ENCODE data around the gene TMEM131L. TPM values are rescaled to one million over a fixed set of nuclear protein-coding genes. Genes with fewer than 3 reads are reported as not detected.

TMEM131L gene
- total RNA-seq, 2 experiments from 2014 or later, result 51.7 to 52.4 TPM

DNA sequence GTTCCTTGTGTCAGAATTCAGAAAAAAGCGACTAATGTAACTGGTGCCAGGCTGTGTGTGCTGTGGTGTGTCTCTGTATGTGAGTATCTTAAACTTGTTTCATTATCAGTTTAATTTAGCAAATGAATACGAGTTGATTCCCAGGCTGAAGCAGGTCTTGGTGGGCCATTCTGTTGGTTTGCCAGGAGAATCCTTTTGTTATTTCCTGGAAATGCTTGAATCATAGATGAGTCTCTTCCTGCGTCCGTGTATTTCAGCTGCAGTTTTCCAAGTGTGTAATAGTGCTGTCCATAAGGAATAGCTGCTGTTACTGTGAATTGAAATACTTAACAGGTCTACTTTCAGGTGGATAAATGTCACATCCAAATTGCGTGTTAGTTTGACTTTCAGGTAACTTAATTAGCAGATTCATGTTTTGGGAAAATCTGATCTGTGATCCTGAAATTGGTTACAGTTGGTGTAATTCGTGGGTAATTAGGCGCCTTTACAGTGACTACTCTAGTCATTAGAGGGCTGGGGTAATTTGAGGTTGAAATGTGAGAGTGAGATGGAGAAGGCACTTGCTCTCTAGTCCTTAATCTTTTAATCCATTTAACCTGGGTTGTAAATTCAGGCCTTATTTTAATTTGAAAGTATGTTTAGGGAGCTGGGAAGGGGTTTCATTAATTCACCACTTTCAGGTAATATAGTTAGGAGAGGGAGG is 23.8 kb downstream of the TMEM131L start:
- H3K36me3 Mint-ChIP-seq (ENCODE audit: low read depth), result peaks cover 34% of the 10 kb centered on the region
- ChIA-PET POLR2A (interaction anchor here (0.9 to 4.9 kb wide), 11 partner anchors 8 to 64 kb away, joined by 3 to 36 read pairs (median 5); partner anchors contain the start of gene TMEM131L), CTCF (interaction anchor here (0.6 to 2.4 kb wide), 9 partner anchors 21 to 84 kb away, joined by 3 to 9 read pairs (median 4); no protein-coding TSS in a partner anchor)
- no peaks in the 10 kb centered on the region for H3K27me3 Mint-ChIP-seq
- H3K27ac Mint-ChIP-seq, result peak overlapping the region; percentile 95
- peak overlapping the region; percentile 69 for H3K4me3 Mint-ChIP-seq
- H3K9me3 Mint-ChIP-seq, result no peaks in the 10 kb centered on the region
- TF ChIP-seq, protein P1, sequence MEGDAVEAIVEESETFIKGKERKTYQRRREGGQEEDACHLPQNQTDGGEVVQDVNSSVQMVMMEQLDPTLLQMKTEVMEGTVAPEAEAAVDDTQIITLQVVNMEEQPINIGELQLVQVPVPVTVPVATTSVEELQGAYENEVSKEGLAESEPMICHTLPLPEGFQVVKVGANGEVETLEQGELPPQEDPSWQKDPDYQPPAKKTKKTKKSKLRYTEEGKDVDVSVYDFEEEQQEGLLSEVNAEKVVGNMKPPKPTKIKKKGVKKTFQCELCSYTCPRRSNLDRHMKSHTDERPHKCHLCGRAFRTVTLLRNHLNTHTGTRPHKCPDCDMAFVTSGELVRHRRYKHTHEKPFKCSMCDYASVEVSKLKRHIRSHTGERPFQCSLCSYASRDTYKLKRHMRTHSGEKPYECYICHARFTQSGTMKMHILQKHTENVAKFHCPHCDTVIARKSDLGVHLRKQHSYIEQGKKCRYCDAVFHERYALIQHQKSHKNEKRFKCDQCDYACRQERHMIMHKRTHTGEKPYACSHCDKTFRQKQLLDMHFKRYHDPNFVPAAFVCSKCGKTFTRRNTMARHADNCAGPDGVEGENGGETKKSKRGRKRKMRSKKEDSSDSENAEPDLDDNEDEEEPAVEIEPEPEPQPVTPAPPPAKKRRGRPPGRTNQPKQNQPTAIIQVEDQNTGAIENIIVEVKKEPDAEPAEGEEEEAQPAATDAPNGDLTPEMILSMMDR (IDR thresholded peaks at IDR 0.05), result no peak
- intact Hi-C loops (cut with micrococcal nuclease), result loop anchor here (2.0 to 5.0 kb wide), 5 partner anchors 19 to 143 kb away; no protein-coding TSS in a partner anchor
- peaks cover 69% of the 10 kb centered on the region for H3K4me1 Mint-ChIP-seq (ENCODE audit: low read depth)
- ATAC-seq (no peak), DNase-seq (no peak)

DNA sequence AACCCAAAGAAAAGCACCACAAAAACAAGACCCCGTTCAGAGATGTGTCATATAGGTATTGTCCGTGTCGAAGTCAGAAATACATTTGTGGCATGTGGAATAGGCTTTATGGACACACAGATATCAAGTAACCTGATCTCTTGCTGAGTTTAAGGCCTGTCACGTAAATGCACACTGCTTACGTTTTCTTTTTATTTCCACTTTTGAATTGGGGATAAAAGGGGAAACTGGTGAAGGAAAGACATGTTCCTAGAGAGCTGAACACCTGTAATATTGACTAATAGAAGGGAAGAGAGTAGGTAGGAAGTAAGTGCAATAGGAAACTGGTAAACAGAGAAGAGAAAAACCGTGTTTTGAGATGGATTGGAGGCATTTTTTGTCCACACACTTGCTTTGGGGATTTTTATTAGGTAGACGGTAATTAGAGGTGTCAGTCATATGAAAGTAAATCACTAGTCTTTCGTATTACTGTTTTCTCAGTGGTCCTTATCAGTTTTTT is 24.9 kb downstream of the TMEM131L start:
- Mint-ChIP-seq H3K4me3 (peak overlapping the region; percentile 69), H3K4me1 (ENCODE audit: low read depth) (peaks cover 69% of the 10 kb centered on the region), H3K36me3 (ENCODE audit: low read depth) (peaks cover 39% of the 10 kb centered on the region), H3K9me3 (no peaks in the 10 kb centered on the region), H3K27ac (peak overlapping the region; percentile 95), H3K27me3 (no peaks in the 10 kb centered on the region)
- DNase-seq (no peak), ATAC-seq (no peak)
- ChIA-PET POLR2A (interaction anchor here (0.6 to 5.4 kb wide), 7 partner anchors 11 to 354 kb away, joined by 3 to 25 read pairs (median 6); partner anchors contain the start of gene TMEM131L), CTCF (interaction anchor here (0.6 to 2.4 kb wide), 8 partner anchors 8 to 58 kb away, joined by 3 to 9 read pairs (median 3); no protein-coding TSS in a partner anchor)
- intact Hi-C loops (cut with micrococcal nuclease), result no loop called here
- TF ChIP-seq, protein P1 (IDR thresholded peaks at IDR 0.05), result no peak

DNA sequence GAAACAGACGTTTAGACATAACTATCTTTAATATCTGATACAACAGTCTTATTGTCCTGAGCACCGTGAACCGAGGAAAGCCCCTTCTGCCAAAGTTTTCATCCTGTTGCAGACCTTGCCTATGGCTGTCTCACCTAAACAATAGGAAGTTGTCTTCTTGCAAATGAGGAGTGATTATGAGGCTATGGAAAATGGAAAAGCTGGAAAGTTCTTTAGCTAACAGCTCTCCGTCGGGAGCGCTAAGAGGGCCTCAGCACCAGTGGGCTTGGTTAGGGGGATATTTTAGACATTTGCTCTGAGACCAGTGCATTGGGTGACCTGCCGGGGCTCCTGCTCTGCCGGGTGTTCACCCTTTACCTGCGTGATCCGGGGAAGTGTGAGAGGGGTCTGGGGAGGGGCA is 28.4 kb downstream of the TMEM131L start:
- H3K9me3 Mint-ChIP-seq, result no peaks in the 10 kb centered on the region
- ATAC-seq, result no peak
- peaks cover 80% of the 10 kb centered on the region for H3K4me1 Mint-ChIP-seq (ENCODE audit: low read depth)
- H3K27me3 Mint-ChIP-seq, result no peaks in the 10 kb centered on the region
- no peak for DNase-seq
- H3K36me3 Mint-ChIP-seq (ENCODE audit: low read depth), result peaks cover 47% of the 10 kb centered on the region
- POLR2A ChIA-PET, result interaction anchor here (0.8 to 5.4 kb wide), 6 partner anchors 28 to 69 kb away, joined by 3 to 25 read pairs (median 4); partner anchors contain the start of gene TMEM131L
- CTCF ChIA-PET, result interaction anchor here (1.0 to 2.5 kb wide), 5 partner anchors 8 to 62 kb away, joined by 3 to 8 read pairs (median 3); no protein-coding TSS in a partner anchor
- H3K27ac Mint-ChIP-seq, result peak overlapping the region; percentile 97
- intact Hi-C loops (cut with micrococcal nuclease), result no loop called here
- TF ChIP-seq, protein P1 (IDR thresholded peaks at IDR 0.05), result no peak
- H3K4me3 Mint-ChIP-seq, result no peak overlapping the region

DNA sequence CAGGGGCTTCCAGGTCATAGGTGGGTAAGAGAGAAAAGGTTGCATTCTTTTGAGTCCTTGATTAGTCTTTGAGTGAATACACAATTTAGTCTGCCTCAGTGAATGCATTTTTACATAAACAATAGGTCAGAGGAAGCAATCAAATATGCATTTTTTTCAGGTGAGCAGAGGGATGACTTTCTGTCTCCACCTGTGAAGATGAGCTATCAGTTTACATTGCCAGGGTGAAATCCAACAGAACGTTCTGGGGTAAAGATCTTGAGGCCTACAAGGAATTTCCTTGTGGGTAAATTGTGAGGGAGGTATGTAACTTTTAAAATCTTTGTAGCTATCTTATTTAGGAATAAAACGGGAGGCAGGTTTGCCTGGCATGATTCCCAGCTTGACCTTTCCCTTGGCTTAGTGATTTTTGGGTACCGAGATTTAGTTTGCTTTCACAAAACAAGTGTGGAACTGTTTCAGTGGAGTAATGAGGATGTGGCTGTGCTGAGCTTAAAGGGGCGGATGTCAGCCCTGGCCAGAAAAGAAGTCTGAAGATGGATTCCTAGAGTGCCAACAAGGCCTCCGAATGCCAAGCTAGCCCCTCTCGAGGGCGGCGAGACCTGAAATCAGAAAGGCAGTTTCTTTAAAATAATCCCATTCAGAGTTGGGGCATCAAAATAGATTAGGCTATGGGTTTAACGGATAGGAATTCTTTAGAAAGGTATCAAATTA is 29.5 kb downstream of the TMEM131L start:
- no peaks in the 10 kb centered on the region for H3K27me3 Mint-ChIP-seq
- DNase-seq (peak; percentile 33), ATAC-seq (no peak)
- TF ChIP-seq, protein P1 (IDR thresholded peaks at IDR 0.05), result no peak
- no peaks in the 10 kb centered on the region for H3K9me3 Mint-ChIP-seq
- POLR2A ChIA-PET, result interaction anchor here (0.6 to 5.4 kb wide), 8 partner anchors 12 to 103 kb away, joined by 3 to 25 read pairs (median 4); partner anchors contain the start of gene TMEM131L
- peak overlapping the region; percentile 45 for H3K4me3 Mint-ChIP-seq
- peaks cover 83% of the 10 kb centered on the region for H3K4me1 Mint-ChIP-seq (ENCODE audit: low read depth)
- H3K27ac Mint-ChIP-seq, result peak overlapping the region; percentile 97
- peaks cover 49% of the 10 kb centered on the region for H3K36me3 Mint-ChIP-seq (ENCODE audit: low read depth)
- intact Hi-C loops (cut with micrococcal nuclease), result loop anchor here (2.0 kb wide), 2 partner anchors 27 to 33 kb away; no protein-coding TSS in a partner anchor
- CTCF ChIA-PET, result interaction anchor here (1.0 to 2.5 kb wide), 5 partner anchors 12 to 78 kb away, joined by 3 to 8 read pairs (median 3); no protein-coding TSS in a partner anchor
